ENCODE measurements around the gene HOGA1.
"Not testable (repeated sequence)": the region's sequence is repeated elsewhere in the genome, so short reads cannot be mapped to it uniquely, and the experiment has no call there.

Gene HOGA1

DNA sequence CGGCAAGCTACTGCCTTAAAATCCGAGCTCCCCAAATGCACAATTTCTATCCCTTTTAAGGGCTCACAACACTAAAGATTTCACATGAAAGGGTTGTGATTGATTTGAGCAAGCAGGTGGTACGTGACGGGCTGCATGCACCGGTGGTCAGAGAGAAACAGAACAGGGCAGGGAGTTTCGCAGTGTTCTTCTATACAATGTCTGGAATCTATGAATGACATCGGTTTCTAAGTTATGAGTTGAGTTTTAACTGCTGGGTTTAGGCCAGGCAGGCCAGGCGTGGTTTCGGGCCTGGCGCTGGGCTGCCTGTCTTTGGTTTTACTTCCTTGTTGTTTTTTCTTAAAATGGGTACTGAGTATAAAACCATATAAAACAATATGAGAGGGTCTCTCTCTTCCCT is 28.6 kb upstream of the HOGA1 start:
- not testable (repeated sequence) for DNase-seq

DNA sequence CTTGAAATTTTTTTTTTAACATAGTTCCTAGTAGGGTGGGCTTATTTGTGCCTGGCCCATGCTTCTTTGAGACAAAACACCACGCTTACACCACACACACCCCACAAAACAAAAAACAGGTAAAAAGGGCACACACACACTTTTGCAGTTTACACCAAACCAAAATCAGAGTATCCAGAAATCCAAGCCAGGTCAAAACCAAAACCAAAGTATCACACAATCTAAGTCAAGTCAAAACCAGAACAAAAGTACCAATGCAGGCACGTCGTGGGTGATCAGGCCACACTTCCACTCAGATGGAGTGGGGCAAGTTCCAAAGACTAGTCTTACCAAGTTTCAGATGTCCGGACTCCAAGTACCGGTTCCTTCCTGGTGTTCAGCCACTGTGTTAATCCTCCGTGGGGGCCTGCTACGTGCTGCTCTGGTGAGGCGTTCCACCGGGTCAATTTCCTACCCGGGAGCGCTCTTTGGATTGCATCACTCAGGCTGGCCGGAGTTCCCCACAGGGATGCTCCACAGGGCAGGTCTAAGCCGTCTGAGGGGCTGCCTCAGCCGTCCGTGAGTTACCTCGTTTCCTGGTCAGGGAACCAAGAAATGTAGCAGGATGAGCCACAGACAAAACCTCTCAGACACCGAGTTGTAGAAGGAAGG is 23.3 kb upstream of the HOGA1 start:
- DNase-seq, result not testable (repeated sequence)

DNA sequence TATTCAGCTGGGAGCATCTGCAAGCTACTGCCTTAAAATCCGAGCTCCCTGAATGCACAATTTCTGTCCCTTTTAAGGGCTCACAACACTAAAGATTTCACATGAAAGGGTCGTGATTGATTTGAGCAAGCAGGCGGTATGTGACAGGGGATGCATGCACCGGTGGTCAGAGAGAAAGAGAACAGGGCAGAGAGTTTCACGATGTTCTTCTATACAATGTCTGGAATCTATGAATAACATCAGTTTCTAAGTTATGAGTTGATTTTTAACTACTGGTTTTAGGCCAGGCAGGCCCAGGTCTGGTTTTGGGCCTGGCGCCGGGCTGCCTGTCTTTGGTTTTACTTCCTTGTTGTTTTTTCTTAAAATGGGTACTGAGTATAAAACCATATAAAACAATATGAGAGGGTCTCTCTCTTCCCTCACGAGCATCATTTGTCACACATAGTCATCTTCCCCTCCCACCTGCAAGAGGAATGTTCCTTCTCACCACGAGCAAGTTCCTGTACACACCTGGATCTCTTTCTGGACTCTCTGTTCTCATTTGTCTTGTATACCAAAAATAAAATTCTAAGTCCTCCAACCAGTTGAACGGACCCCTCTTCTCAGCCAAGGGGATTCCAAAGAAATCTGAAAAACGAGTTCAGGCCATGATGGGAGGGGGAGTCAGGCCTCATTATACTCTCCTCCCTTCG is 22.7 kb upstream of the HOGA1 start:
- not testable (repeated sequence) for DNase-seq

DNA sequence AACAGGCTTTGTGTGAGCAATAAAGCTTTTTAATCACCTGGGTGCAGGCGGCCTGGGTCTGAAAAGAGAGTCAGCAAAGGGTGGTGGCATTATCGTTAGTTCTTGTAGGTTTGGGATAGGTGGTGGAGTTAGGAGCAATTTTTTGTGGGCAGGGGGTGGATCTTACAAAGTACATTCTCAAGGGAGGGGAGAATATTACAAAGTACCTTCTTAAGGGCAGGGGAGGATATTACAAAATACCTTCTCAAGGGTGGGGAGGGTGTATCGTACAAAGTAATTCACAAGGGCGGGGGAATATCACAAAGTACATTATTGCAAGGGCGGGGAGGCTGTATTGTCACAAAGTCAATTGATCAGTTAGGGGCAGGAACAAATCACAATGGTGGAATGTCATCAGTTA is 21.9 kb upstream of the HOGA1 start:
- DNase-seq, result not testable (repeated sequence)

DNA sequence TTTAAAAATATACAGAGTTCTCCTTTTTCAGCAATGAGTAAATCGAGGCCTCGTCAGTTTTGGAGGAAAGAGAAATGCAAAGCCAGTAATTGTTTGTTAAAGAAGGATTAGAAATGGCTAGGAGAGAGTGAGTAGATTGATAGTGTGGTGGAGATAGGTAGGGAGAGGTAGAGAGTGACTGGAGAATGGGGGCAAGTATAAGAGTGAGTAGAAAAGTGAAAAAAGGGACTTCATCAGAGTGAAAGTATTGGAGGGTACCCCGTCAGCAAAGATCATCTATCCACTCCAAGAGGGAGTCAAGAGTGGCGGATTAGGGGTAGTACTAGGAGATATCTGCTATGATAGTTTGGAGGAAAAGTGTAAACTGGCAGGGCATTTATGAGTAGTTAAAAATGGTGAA is 20.9 kb upstream of the HOGA1 start:
- DNase-seq, result no peak

DNA sequence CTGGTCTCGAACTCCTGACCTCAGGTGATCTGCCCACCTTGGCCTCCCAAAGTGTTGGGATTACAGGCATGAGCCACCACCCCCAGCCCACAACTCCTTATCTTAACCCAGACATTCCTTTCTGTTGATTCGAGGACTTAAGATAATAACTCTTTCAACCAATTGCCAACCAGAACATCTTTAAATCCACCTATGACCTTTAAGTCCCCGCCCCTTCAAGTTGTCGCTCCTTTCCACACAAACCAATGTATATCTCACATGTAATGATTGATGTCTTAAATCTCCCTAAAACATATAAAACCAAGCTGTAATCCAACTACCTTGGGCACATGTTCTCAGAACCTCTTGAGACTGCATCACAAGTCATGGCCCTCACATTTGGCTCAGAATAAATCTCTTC is 19.4 kb upstream of the HOGA1 start:
- no peak for DNase-seq

DNA sequence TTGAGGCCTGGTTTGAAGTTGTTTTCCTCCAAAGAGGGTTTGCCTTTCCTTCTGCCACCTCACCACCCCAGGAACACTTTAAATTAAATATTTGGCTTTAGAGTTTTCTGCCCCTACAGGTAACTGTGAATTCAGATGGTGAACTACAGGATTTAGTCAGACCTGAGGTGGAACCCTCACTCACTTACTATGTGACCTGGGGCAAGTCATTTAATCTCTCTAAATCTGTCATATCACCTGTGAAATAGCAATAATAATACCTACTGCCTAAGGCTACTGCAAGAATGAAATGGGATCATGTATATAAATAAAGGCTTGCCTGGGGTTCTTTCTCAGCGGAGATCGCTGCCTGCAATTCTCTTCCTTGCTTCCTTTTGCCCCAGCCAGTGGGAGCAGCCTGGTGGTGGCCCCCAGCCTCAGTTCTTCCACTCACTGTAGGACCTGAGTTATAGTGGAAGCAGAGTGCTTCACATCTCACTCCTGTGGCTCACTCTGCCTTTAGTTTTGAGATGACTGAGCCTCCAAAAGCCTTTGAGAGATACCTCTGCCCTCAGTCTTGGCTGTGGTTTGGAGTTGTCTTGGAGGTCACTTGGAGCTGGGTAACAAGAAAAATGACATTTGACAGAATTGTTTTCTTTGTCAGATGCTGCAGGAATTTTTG is 17.7 kb upstream of the HOGA1 start:
- no peak for DNase-seq

DNA sequence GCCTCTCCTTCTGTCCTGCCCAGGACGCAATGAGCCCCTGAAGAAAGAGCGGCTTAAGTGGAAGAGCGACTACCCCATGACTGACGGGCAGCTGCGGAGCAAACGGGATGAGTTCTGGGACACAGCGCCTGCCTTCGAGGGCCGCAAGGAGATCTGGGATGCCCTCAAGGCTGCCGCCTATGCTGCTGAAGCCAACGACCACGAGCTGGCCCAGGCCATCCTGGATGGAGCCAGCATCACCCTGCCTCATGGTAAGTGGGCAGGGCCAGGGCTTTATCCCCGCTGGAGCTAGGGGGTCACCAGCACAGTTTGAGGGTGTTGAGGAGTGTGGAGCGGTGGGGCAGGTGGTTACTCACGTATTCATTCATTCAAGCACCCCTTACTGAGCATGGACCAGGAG is 16.3 kb upstream of the HOGA1 start:
- DNase-seq, result no peak

DNA sequence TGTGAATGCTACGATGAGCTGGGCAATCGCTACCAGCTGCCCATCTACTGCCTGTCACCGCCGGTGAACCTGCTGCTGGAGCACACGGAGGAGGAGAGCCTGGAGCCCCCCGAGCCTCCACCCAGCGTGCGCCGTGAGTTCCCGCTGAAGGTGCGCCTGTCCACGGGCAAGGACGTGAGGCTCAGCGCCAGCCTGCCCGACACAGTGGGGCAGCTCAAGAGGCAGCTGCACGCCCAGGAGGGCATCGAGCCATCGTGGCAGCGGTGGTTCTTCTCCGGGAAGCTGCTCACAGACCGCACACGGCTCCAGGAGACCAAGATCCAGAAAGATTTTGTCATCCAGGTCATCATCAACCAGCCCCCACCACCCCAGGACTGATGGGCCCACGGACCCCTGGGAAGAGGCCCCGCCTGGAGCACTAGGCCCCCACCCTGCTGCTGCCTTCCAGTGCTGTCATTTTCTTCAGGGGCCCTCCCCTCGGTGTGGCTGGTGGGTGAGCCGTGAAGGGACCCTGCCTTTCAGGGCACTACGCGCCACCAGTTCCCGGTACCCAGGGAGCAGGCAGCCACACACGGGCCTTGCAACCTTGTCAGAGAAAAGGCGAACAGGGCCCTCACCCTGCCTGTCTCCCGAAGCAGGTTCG is 13.9 kb upstream of the HOGA1 start:
- no peak for DNase-seq

DNA sequence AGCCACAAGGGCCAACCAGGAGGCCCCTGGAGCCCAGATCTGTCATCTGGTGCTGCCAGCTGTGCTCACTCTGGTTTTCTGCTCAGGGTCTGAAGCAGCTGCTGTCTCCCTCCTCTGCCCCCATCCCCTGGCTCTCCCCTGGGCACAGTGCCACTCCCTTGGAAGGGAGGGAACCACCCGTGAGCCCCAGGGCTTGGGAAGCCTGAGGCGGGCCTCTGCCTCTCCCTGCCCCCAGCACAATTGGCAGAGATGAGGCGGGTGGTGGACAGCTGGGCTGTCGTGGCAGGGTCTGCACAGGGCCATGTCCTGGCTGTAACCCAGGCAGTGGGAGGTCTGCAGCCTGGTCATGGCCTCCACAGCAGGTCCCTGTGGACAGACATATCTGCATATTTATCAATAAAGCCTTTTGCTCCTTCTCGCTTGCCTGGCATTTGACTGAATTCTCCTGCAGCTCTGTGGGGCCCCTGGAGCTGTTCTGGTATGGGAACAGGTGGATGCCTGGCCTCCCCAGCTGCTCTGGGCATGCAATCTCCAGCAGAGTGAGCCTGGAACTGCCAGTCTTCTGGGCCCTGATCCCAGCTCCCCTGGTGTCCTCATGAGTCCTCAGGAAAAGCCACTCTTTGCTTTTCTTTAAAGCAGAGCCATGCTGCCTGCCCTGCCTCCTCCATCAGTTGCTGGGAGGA is 13.3 kb upstream of the HOGA1 start:
- no peak for DNase-seq

DNA sequence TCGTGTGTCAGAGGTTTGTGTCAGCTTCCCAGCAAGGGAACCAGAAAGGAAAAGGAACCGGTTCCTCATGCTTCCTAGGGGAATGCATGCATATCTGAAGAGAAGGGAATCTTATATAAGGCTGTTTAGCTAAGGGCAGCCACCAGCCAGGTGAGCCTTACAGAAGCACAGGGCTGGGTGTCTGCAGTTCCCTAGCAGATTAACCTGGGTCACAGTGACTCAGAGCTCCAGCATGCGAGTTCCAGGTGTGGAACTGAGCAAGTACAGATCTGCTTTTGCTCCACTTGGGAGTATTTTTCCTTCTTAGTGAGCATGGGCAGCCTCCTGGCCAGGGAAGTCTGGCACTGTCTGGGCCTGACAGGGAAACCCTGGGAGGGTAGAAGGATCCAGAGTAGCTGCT is 12.6 kb upstream of the HOGA1 start:
- no peak for DNase-seq

DNA sequence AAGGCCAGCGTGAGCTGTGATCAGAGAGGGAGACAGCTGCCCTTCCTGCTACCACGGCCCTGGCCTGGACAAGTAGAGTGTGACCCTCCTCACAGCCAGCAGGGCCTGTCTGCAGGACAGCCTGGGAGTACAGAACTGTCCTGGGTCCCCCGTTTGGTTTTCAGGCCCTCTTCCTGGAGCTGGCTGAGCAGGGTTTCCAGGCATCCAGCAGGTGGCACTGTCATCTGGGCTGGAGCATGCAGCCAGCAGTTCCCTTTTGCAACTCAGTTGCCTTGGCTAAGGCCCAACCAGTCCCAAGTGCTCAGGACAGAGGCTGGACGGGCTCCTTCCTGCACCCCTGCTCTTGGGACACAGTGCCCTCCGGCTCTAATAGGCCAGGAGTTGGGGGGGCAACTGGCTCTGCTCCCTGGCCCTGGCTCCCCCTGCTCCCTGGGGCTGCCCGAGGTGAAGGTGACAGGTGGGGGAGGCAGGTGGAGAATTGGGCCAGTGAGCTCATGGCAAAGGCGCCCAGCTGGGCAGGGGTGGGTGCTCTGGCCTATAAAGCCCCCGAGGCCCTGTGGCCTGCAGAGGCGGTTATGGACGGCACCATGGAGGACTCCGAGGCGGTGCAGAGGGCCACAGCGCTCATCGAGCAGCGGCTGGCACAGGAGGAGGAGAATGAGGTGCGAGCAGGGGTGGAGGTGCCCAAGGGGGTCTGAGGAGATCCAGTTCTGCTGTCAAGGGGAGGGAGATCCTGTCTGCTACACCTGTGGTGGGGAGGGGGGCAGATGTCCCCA is 11.8 kb upstream of the HOGA1 start, which contains the start of gene ANKRD2:
Gene ANKRD2, plus strand, starts transcription at position 566 of the 776 bp plus-strand sequence. Its CDS starts 10 bp downstream, at position 576.
- peak; percentile 60 for DNase-seq

DNA sequence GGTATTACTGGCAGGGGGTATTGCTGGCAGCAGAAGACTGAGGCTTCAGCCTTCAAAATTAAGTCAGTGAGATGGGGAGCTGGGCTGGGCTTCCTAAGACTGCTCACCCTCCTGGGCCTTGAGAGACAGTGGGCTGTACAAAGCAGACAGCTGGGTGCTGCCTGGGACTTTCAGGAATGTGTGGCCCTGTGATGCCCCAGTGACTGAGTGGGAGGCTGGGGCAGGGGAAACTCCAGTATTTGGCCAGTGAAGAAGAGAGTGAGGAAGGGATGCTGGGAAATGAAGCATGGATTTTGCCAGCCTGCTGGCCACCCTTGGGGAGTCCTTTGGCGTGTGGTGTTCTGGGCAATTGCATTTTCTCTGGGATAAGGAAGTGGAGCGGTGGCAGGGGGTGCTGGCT is 11.2 kb upstream of the HOGA1 start:
- DNase-seq, result no peak

DNA sequence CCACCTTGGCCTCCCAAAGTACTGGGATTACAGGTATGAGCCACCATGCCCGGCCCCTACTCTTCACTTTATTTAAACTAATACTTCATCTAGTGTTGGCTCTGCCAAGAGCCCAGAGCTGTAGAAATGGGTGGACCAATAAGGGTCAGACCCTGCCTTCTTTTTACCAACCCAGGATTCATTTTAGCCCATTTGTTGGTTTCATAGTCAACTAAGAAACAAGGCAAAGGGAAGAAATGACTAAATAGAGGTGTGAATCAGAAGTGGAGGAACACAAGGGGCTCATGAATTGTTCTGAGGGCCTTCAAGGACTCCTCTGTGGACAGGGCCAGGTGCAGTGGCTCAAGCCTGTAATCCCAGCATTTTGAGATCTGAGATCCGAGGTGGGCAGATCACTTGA is 10.5 kb upstream of the HOGA1 start:
- no peak for DNase-seq

DNA sequence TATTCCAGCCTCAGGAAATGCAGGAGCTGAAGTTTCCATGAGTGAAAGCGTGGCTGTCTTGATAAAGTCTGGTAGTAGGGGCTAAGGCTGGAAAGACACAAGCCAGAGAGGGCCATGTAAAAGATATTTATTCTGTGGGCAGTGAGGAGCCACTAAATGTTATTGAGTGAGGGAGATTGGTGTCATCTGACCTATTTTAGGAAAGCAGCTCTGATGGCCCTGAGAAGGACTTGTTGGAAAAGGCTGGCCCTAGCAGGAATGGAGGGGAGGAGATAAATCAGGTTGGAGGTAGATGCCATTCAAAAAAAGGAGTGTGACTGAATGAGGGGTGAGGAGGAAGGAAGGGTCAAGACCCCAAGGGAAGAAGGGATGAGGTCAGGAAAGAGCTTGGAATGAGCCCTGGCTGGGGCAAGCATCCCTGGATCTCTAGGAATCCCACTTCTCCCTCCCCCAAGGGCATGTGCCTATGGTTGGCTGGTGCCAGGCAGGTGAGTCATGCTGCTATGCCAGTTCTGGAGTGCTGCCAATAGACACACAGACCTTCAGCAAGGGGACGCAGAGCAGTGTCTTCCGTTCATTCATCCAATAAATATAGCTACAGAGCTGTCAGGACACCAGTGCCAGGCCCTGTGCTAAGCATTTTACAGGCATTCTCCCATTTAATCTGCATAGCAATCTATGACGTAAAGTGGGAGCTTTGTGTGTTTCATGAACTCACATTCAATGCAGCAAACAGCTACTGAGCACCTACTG is 9.6 kb upstream of the HOGA1 start:
- DNase-seq, result no peak

DNA sequence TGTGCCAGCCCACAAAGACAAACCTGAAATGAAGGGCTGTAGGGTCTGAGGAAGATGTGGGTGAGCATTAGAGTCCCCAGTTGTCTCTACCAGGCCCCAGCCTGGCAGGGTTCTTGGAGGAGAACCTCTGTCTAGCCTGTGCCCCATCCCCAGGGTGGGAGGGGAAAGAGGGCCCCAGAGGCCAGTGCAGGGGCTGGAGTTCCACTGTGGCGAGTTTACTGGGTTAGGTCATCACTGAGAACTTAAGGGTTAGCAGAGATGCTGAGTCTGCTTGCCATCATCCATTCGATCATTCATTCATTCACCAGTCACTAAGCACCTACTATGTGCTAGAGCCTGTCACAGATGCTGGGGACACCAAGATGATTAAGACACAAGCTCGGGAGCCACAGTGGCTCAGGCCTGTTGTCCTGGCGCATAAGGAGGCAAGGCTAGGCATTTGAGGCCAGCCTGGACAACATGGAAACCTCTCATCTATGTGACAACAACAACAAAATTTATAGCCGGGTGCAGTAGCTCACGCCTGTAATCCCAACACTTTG is 9.0 kb upstream of the HOGA1 start:
- no peak for DNase-seq

DNA sequence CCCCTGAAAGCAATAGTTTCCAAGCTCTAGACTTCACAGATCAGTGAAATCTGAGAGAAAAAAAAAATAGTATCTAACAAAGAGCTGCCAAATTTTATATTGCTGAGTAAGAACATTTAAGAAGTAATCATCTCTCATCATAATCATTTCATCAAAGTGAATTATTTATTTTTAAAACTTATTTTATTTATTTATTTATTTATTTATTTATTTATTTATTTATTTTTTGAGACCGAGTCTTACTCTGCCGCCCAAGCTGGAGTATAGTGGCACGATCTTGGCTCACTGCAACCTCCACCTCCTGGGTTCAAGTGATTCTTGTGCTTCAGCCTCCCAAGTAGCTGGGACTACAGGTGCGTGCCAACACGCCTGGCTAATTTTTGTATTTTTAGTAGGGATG is 7.7 kb upstream of the HOGA1 start:
- not testable (repeated sequence) for DNase-seq

DNA sequence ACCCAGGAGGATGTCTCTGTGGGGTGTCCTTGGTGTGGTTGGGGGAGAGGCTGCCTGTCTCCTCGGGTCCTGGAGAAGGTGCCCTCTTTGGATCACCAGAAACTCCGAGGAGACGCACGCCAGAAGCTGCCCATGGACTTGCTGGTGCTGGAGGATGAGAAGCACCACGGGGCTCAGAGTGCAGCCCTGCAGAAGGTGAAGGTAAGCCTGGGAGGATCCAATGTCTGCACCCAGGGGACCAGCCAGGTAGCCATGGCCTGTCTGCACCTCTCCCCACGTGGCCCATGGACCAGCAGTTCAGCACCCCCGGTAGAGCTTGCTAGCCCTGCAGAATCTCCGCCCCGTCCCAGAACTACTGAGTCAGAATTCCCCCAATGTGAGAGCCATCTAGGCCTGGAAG is 6.5 kb upstream of the HOGA1 start:
- DNase-seq, result no peak

DNA sequence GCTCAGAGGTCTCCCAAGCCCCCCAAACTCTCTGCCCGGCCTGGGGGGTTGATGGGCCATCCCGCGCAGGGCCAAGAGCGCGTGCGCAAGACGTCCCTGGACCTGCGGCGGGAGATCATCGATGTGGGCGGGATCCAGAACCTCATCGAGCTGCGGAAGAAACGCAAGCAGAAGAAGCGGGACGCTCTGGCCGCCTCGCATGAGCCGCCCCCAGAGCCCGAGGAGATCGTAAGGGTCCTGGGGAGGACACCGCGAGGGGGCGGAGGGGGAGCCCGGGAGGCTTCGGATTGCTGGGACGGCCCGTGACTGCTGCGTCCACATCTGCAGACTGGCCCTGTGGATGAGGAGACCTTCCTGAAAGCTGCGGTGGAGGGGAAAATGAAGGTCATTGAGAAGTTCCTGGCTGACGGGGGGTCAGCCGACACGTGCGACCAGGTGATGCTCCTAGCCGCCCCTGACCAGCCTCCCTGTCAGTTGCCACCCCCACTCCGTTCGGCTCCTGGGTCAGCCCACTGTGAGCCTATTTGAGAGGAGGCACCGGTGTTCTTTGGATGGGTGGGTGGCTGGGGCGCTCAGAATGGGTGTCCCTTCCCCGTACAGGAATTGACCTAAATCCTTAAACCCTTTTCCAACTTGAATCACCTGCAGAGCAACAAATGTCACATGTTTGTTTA is 5.9 kb upstream of the HOGA1 start:
- DNase-seq, result no peak
